ENCODE data around the gene C2orf15.
"Not testable (repeated sequence)": the region's sequence is repeated elsewhere in the genome, so short reads cannot be mapped to it uniquely, and the experiment has no call there.

Gene C2orf15

DNA sequence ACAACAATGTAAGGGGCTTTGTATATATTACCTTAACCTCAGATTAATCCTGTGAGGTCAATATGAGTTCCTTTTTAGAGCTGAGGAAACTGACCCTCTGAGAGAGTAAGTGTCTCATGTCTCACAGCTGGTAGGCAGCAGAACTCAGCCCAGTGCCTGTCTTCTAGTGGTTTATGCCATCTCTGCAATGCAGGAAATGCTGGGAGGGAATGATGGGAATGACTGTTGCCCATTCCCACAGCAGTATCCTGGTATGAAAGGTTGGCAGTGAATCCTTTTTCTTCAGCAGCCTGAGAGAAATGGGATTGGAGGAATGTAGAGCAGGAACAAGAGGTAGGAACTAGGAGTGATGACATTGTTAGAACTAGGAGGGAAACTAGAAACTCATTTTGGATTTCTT, 45.5 kb downstream of the C2orf15 start:
- Mint-ChIP-seq H3K36me3 (ENCODE audit: low read depth) (peaks cover 21% of the 10 kb centered on the region), H3K27ac (peak overlapping the region; percentile 70), H3K27me3 (ENCODE audit: low read depth) (no peaks in the 10 kb centered on the region), H3K9me3 (no peaks in the 10 kb centered on the region), H3K4me3 (no peak overlapping the region), H3K4me1 (ENCODE audit: low read depth) (peaks cover 13% of the 10 kb centered on the region)

DNA sequence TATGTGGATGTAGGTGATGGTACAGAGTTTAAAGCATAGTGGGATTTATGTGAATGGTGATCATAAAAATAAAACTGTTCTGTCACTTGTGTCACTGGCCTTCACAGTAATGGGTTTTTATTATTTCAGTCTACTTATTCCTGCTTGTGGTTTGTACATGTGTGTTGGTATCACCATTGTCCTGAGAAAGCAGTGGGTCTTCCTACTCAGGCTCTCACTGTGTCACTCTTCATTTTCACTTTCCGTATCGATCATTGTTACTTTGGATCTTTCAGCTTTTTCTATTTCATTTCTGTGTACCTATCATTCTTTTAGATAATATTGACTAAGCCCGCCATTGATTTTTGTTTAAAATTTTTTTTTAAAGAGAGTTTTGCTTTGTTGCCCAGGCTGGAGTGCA, 46.9 kb downstream of the C2orf15 start:
- H3K27ac Mint-ChIP-seq: no peak overlapping the region
- no peaks in the 10 kb centered on the region for H3K9me3 Mint-ChIP-seq
- no peak overlapping the region for H3K4me3 Mint-ChIP-seq
- no peaks in the 10 kb centered on the region for H3K27me3 Mint-ChIP-seq (ENCODE audit: low read depth)
- peaks cover 32% of the 10 kb centered on the region for H3K36me3 Mint-ChIP-seq (ENCODE audit: low read depth)
- peaks cover 9% of the 10 kb centered on the region for H3K4me1 Mint-ChIP-seq (ENCODE audit: low read depth)

DNA sequence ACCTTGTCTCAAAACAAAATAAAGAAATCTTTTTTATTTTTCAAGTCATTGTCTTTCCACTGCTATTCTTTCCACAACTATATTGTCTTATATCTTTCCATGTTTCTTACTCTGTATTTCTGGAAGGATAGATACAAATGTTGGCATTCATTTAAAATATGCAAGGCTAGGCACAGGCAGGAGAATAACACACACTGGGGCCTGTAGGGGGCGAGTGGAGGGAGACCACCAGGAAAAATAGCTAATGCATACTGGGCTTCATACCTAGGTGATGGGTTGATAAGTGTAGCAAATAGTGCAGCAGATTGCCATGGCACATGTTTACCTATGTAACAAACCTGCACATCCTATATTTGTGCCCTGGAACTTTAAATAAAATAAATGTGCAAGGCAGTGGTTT, 49.0 kb downstream of the C2orf15 start:
- H3K27ac Mint-ChIP-seq: no peak overlapping the region
- peaks cover 38% of the 10 kb centered on the region for H3K36me3 Mint-ChIP-seq (ENCODE audit: low read depth)
- no peak overlapping the region for H3K4me3 Mint-ChIP-seq
- H3K9me3 Mint-ChIP-seq: no peaks in the 10 kb centered on the region
- no peaks in the 10 kb centered on the region for H3K27me3 Mint-ChIP-seq (ENCODE audit: low read depth)
- H3K4me1 Mint-ChIP-seq (ENCODE audit: low read depth): peaks cover 4% of the 10 kb centered on the region

DNA sequence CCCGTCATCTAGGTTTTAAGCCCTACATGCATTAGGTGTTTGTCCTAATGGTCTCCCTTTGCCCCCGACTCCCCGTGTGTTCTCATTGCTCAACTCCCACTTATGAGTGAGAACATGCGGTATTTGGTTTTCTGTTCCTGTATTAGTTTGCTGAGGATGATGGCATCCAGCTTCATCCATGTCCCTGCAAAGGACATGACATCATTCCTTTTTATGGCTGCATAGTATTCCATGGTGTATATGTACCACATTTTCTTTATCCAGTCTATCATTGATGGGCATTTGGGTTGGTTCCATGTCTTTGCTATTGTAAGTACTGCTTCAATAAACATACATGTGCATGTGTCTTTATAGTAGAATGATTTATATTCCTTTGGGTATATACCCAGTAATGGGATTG, 50.9 kb downstream of the C2orf15 start:
- H3K4me3 Mint-ChIP-seq; H3K27ac Mint-ChIP-seq; H3K4me1 Mint-ChIP-seq (ENCODE audit: low read depth); H3K27me3 Mint-ChIP-seq (ENCODE audit: low read depth); H3K9me3 Mint-ChIP-seq: not testable (repeated sequence)
- H3K36me3 Mint-ChIP-seq (ENCODE audit: low read depth): peaks cover 38% of the 10 kb centered on the region

DNA sequence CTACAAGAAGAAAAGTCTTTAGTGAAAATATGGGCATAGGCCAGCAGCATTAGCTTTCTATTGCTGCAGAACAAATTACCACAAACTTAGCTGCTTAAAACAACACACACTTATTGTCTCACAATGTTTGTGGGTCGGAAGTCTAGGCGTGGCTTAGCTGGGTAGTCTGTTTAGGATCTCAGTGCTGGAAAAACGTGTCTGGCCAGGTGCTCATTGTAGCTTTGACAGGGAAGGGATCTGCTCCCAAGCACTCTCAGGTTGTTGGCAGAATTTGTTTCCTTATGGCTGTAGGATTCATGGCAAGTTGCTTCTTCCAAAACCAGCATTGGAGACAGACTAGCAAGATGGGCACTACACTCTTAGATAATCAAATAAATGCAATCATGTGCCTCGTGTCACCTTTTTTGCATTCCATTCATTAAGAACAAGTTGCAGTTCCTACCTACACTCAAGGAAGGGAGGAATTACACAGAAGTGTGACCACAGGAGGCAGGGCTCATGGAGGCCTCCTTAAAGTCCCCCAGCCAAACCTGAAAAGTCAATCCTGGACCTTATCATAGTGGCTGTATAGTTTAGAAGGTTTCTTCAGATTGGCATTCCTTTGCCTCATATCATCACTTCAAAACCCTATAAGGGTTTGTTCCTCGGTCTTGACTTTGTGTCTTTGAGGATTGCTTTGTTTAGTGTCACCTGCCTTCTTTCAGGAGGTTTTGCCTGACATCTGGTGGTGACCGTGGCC, 56.8 kb downstream of the C2orf15 start:
- Mint-ChIP-seq H3K27ac (no peak overlapping the region), H3K36me3 (ENCODE audit: low read depth) (peaks cover 18% of the 10 kb centered on the region), H3K4me1 (ENCODE audit: low read depth) (no peaks in the 10 kb centered on the region), H3K27me3 (ENCODE audit: low read depth) (no peaks in the 10 kb centered on the region), H3K4me3 (no peak overlapping the region), H3K9me3 (no peaks in the 10 kb centered on the region)

DNA sequence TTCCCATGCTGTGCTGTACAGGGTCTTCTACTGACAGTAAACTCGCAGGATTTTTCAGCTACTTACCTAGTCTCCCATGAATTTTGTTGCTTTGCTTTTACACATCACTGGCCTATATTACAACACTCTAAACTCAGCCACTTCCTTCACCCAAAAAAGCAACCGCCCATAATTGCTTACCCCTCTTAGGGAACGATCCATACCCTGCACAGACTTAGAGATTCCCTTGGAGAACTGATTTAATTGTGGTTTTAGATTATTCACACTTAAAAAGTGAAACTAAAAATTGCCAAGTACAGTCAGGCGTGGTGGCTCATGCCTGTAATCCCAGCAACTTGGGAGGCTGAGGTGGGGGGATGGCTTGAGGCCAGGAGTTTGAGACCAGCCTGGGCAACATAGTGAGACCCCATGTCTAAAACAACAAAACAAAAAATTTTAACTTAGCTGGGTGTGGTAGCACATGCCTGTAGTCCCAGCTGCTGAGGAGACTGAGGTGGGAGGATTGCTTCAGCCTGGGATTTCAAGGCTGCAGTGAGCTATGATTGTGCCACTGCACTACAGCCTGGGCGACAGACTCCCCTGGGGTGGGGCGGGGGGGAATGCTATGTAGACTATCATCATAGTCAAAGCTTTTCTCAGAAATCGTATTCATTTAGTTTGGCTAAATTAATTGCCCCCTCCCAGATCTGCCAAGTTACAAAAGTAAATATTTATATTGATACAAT, 58.7 kb downstream of the C2orf15 start:
- Mint-ChIP-seq H3K4me3 (no peak overlapping the region), H3K4me1 (ENCODE audit: low read depth) (no peaks in the 10 kb centered on the region), H3K27ac (no peak overlapping the region), H3K9me3 (no peaks in the 10 kb centered on the region), H3K36me3 (ENCODE audit: low read depth) (peaks cover 15% of the 10 kb centered on the region), H3K27me3 (ENCODE audit: low read depth) (no peaks in the 10 kb centered on the region)

Data from T-helper 1 cell treated with Interleukin-12 subunit alpha and Interleukin-12 subunit beta and Interleukin-4 antibody, amounts not matched to agents 30 μg/mL and 1 μg/mL, for 36 hours (primary cell).